NT2/D1 (cell line): ENCODE results near the gene ZYG11A.
A peak's percentile ranks its signal among the peaks of the same experiment; 100 is the strongest.

Experiments used
- DNase-seq: peaks from one replicate; pipeline ENCODE4 v3.0.0-alpha.2; 2011; ENCODE audit warnings: low read depth, low spot score
- H3K27me3 ChIP-seq: 2 replicates; pipeline ENCODE4 v1.6.0; 2011; ENCODE audit warnings: mild to moderate bottlenecking; ENCODE audit not compliant: insufficient read length, insufficient read depth
- H3K36me3 ChIP-seq: 2 replicates; pipeline ENCODE4 v1.6.1; 2011; ENCODE audit warnings: mild to moderate bottlenecking, low read length, mixed read lengths; ENCODE audit not compliant: insufficient read depth, insufficient read length
- H3K4me1 ChIP-seq: 2 replicates; pipeline ENCODE4 v1.5.1; 2011; ENCODE audit not compliant: insufficient read depth, insufficient read length
- H3K4me3 ChIP-seq: 2 replicates; pipeline ENCODE4 v1.5.1; 2011; ENCODE audit warnings: low read depth; ENCODE audit not compliant: insufficient read length
- H3K9ac ChIP-seq: 2 replicates; pipeline ENCODE4 v1.6.0; 2011; ENCODE audit warnings: low read depth; ENCODE audit not compliant: insufficient read length
- H3K9me3 ChIP-seq: 2 replicates; pipeline ENCODE4 v1.5.1; 2011; ENCODE audit warnings: mild to moderate bottlenecking, low read length; ENCODE audit not compliant: insufficient read depth
- SUZ12 ChIP-seq: IDR thresholded peaks from 2 replicates; pipeline ENCODE4 v1.6.1; 2011; ENCODE audit not compliant: insufficient read length, insufficient read depth; ENCODE audit errors: extremely low read depth
- YY1 ChIP-seq: IDR thresholded peaks from 2 replicates; pipeline ENCODE4 v1.6.1; 2011; ENCODE audit not compliant: insufficient read length, insufficient read depth
- ZNF274 ChIP-seq: IDR thresholded peaks from 2 replicates; pipeline ENCODE4 v1.6.1; 2011; ENCODE audit warnings: mild to moderate bottlenecking, low read depth, low read length

ZYG11A gene

GRCh38 chr1:52927212-52928014, 84.9 kb downstream of the ZYG11A start, which contains the start of gene SCP2:
Gene SCP2 (plus strand): TSS chr1:52927276. CDS start chr1:52927397, 121 bp downstream.
- Histone ChIP-seq H3K9me3 (no peaks in the 10 kb centered on the region), H3K4me3 (peak within 1 kb of the TSS; percentile 54), H3K27me3 (peaks cover 49% of the 10 kb centered on the region), H3K9ac (peak within 1 kb of the TSS; percentile 61), H3K4me1 (no peaks in the 10 kb centered on the region), H3K36me3 (no peaks in the 10 kb centered on the region)
- peak; percentile 52 for DNase-seq
- TF ChIP-seq YY1: no peak
- no peak for TF ChIP-seq SUZ12
- no peak for TF ChIP-seq ZNF274

GRCh38 chr1:52928015-52928404, 85.5 kb downstream of the ZYG11A start:
- peaks cover 44% of the 10 kb centered on the region for H3K27me3 ChIP-seq
- H3K4me1 ChIP-seq: no peaks in the 10 kb centered on the region
- peak overlapping the region; percentile 61 for H3K9ac ChIP-seq
- H3K4me3 ChIP-seq: peak overlapping the region; percentile 54
- no peak for DNase-seq
- H3K9me3 ChIP-seq: no peaks in the 10 kb centered on the region
- no peaks in the 10 kb centered on the region for H3K36me3 ChIP-seq
- TF ChIP-seq ZNF274 (no peak), SUZ12 (no peak), YY1 (no peak)

- Histone ChIP-seq H3K36me3 (no peaks in the 10 kb centered on the region), H3K4me3 (no peak overlapping the region), H3K9me3 (no peaks in the 10 kb centered on the region), H3K27me3 (peaks cover 44% of the 10 kb centered on the region), H3K9ac (no peak overlapping the region), H3K4me1 (no peaks in the 10 kb centered on the region)
- DNase-seq: no peak
- TF ChIP-seq YY1 (no peak), SUZ12 (no peak), ZNF274 (no peak)
Measured at GRCh38 chr1:52929019-52929418, 86.5 kb downstream of the ZYG11A start.

DNA sequence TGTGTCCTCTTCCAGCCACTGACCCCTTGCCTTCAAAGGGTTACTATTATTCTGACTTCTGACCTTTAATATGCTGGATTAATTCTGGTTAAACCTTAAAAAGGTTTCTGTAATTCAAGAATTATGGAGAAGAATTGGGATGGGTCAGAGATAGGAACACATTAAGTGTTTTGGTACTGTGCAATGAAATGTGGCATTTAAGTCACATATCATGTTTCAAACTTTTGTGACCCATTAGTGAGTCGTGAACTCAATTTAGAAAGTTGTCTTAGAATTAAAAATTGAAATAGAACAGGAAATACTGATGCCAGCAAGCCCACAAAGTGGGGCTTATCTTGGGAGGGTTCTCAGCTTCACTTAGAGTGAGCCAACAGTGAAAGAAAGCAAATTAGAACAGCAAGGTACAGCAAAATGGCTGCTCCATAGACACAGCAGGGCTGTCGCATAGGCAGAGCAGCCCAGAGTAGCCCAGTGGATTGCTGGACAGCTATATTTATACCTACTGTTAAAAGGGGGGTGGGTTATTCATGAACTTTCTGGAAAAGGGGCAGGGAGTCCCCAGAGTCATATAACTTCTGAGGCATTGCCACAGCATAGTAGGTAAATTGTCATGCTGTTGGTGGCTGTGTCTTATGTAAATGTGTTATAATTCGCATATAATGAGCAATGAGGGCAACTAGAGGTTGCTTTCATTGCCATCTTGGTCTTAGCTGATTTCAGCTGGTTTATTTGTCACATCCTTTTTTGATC, 95.0 kb downstream of the ZYG11A start:
- no peak overlapping the region for H3K4me3 ChIP-seq
- TF ChIP-seq YY1: no peak
- DNase-seq: no peak
- H3K4me1 ChIP-seq: no peaks in the 10 kb centered on the region
- no peaks in the 10 kb centered on the region for H3K9me3 ChIP-seq
- H3K36me3 ChIP-seq: no peaks in the 10 kb centered on the region
- H3K9ac ChIP-seq: no peak overlapping the region
- no peaks in the 10 kb centered on the region for H3K27me3 ChIP-seq

DNA sequence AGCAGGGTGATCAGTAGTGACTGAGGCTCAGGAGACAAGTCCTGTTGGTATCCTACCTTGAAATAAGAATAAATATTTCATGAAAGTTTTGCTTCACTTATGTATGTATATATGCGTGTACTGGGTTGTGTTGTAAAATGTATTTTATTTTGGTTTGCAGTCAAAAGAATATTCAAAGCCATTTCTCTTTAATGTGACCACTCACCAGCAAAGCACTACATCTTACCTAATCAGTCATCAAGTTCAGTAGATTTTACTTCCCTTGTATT, 95.6 kb downstream of the ZYG11A start:
- no peaks in the 10 kb centered on the region for H3K36me3 ChIP-seq

DNA sequence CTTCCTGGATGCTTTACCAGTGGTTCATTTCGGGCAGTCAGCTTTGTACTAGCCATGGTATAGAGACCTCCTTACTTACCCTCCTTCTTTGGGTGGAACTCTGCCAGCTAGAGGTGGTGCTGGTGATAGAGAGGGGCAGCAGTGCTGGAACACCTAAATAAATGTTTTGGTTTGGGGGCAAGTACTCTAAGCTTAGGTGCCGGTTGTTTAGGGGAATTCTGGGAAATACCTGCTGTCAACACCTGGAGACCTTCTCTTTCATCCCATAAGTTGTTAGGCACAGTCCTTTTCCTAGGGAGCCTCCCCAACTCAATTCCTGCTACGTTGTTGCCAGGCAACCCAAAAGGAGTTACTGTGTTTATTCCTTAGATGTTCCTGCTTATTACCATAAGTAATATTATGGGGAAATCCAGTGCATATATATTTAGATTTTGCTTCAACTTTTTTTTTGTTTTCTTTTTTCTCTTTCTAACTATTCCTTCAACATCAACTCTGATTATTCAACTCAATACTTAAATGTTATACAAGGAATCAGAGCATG, 101.4 kb downstream of the ZYG11A start:
- peaks cover 4% of the 10 kb centered on the region; the same call in 1 of the 2 replicates for H3K9me3 ChIP-seq
- DNase-seq: no peak
- H3K9ac ChIP-seq: no peak overlapping the region

More for the DNA sequence above, 95.6 kb downstream of the ZYG11A start:
- no peak for TF ChIP-seq YY1
- no peak for TF ChIP-seq SUZ12
- Histone ChIP-seq H3K27me3 (no peaks in the 10 kb centered on the region), H3K9me3 (no peaks in the 10 kb centered on the region), H3K4me3 (no peak overlapping the region), H3K9ac (no peak overlapping the region), H3K4me1 (no peaks in the 10 kb centered on the region)
- no peak for DNase-seq

GRCh38 chr1:52944566-52944965, 102.0 kb downstream of the ZYG11A start:
- no peaks in the 10 kb centered on the region for H3K36me3 ChIP-seq
- no peak overlapping the region for H3K9ac ChIP-seq
- no peak for TF ChIP-seq YY1
- TF ChIP-seq ZNF274: no peak
- TF ChIP-seq SUZ12: no peak
- DNase-seq: no peak
- no peaks in the 10 kb centered on the region for H3K4me1 ChIP-seq
- H3K27me3 ChIP-seq: no peaks in the 10 kb centered on the region
- H3K9me3 ChIP-seq: peaks cover 8% of the 10 kb centered on the region
- no peak overlapping the region for H3K4me3 ChIP-seq

More for the DNA sequence above, 101.4 kb downstream of the ZYG11A start:
- TF ChIP-seq SUZ12: no peak
- Histone ChIP-seq H3K4me3 (no peak overlapping the region), H3K27me3 (no peaks in the 10 kb centered on the region), H3K36me3 (no peaks in the 10 kb centered on the region), H3K4me1 (no peaks in the 10 kb centered on the region)
